CD4-positive, alpha-beta T cell treated with Interferon gamma for 1 hour (primary cell): Measurements from ENCODE around the gene RGR.
A peak's percentile ranks its signal among the peaks of the same experiment; 100 is the strongest.

ENCODE experiments used
- DNase-seq: peaks from one replicate; pipeline ENCODE4 v3.0.0-alpha.2; 2020

Gene RGR, protein sequence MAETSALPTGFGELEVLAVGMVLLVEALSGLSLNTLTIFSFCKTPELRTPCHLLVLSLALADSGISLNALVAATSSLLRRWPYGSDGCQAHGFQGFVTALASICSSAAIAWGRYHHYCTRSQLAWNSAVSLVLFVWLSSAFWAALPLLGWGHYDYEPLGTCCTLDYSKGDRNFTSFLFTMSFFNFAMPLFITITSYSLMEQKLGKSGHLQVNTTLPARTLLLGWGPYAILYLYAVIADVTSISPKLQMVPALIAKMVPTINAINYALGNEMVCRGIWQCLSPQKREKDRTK

DNA sequence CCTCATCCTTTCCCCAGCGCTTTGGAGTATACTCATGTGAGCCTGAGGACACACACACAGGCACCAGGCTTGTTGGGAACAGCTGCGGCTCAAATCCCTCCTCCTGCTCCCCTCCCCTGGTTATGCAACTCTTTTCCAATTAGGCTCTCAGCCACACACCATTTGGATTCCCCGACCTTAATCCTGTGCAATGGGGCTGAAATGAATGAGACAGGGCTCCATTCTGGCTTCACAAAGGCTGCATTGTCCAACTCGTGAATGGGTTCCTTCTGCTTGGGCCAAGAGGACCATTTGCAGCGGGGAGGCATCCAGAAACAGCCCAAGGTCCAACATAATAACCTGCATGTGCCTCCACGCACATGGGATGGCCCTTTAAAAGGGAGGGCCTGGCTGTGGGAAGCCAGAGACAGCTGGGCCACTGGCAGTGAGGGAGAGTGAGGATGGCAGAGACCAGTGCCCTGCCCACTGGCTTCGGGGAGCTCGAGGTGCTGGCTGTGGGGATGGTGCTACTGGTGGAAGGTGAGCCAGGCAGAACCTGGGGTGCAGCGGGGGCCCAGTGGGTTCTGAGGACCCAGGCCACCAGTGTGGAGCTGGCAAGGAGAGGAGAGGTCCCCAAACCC is at the start of gene RGR:
Gene RGR, plus strand, starts transcription at position 403 of the 620 bp plus-strand sequence. Its CDS starts 38 bp downstream, at position 441.
- no peak for DNase-seq

DNA sequence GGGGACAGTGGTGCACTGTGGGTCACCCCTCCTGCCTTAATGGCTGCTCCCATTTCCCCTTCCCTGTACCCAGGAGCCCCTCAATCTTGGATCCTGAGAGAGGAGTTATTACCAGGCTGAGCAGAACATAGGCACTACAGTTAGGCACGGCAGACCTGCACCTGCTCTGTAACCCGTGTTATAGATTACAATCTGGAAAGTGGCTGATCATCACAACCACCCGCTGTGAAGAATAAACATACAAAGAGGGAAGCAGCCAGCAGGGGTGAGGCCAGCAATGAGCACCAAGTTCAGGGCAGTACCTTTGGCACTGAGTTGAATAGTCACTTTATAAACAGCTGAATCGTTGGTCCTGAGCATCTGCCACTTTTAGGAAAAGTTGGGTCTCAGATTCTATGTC is 48.8 kb upstream of the RGR start:
- DNase-seq = no peak

DNA sequence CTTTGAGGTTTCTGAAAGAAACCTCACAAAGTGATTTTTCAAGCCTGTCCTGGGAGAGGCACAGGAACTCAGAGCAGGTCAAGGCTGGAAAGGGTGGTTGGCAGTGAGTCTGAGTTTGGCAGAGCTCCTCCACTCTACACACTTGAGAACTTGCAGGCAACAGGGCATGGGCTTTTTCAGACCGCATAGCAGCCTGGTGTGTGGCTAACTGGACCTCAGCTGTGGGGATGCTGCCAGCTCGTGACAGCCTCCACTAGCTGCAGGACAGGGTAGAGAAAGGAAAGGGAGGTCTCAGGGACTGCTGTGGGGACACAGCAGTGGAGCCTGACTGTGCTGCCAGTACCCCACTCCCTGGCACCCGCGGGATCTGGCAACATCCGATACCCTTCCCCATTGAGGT is 47.9 kb upstream of the RGR start:
- DNase-seq = no peak

DNA sequence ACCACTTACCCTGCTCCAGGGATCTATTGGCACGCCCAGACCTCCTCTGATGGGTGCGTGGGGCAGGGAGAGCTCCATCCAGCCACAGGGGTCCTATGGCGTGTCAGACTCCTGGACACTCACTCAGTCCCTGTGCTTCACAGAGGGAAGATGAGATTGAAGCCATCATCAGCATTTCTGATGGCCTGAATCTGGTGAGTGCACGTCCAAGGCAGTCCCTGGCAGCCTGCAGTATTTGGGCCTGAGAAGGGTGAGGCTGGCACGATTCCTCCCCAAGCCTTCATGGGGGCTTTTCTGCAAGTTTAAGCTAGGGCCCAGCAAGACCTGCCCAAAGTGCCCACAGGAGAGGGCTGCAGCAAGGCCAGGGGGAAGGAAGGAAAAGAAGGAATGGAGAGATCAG is 47.2 kb upstream of the RGR start:
- DNase-seq = no peak

DNA sequence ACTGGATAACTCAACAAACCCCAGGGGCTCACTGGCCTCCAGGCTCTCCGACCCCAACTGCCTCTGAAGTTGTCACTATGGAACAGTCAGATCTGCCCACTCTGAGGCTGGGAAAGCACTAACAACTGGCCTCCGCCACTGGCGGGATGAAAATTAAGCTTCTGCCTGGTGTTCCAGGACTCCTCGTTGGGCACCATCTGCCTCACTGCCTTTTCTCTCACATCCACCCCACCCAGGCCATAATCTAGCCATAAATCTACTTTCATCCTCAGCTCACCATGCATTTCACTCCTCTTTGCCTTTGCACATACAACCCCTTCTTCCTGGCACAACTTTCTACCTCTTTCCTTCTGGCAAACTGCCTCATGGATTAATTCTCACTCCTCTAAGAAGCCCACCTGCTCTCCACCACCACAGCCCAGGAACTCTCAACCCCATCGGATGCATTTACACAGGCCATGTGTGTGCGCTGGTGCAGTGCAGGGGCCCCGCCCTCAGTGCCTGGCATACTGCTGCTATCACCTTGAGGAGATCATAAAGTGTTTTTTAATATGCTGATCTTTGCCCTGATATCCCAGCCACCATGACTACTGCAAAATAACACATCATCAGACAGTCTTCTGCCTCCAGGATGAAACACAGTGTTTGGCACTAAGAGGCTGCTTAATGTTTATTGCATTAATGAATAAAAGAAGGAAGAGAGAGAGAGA is 46.5 kb upstream of the RGR start:
- no peak for DNase-seq

DNA sequence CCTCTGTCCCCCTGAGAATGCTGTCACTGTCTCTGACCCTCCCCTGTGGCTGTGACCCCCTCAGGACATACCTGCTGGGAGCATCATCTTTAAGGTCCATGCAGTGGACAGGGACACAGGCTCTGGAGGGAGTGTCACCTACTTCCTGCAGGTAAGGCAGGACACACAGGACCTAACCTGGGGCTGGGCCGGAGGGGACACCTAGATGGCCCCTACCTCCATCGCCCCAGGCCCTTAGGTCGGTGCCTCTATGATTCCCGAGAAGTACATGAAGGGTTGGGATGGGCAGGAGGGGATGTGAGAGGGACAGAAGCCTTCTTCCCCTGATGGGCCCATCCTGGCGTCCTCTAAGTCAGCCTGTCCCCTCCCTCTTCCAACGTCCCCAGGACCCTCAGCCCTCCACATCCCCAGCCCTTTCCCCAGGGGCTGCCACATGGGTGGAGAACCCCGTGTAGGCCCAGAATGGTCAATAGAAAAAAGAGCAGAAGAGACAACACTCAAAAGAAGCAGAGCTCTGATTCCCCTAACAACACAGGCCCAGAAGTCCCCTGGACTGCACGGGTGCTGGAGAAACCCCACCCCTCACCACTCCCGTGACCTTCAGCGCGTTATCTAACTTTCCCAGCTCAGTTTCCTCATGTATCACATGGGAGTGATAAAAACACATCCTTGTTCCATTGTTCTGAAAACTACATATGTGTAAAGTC is 44.2 kb upstream of the RGR start:
- DNase-seq = no peak

DNA sequence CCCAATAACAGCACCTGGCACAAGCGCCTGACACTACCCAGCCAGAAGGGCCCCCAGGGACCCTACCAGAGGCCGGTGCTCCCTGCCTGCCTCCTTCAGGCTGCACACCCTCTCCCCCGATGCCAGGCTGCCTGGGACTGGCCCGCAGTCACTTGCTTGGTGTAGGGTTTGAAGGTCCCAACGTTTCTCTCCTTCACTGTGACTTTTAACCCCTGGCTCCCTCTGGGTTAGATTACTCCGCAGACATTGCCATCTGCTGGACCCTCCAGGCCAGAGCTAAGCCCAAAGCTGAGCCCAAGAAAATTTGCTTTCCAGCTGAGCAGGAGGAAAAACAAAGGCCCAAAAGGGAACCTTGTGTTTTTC is 43.6 kb upstream of the RGR start:
- no peak for DNase-seq

DNA sequence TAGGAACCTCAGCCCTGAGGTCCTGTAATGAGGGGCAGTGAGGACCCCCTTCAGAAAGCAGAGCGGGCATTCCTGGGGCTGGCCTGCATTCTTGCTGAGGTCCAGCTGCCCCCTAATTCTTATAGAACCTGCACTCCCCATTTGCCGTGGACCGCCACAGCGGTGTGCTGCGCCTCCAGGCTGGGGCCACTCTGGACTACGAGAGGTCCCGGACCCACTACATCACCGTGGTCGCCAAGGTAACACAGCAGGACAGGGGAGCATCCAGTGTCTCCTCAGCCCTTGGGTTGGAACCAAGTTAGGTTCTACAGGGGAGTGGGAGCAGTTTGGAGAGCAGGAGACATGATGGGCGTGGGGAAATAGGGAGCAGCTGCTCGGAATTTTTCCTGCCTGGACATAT is 43.2 kb upstream of the RGR start:
- no peak for DNase-seq

DNA sequence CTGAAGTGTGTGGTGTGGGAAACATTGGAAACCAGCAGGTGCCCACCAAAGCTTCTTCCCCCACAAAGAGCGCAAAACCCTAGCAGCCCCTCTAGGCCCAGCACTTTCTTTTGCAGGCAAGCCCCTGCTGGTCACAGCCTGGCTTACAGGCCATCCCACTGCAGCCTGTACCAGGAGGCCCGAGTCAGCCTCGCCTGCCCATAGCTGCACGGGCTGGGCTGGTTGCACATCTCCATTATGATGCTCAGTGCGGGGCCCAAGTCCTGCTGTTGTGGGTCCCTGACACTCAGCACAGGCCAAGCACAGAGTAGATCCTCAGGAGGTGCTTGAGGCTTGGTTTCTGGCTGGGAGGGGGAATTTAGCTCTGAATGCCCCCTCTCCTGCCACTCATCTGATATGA is 42.5 kb upstream of the RGR start:
- DNase-seq = no peak

DNA sequence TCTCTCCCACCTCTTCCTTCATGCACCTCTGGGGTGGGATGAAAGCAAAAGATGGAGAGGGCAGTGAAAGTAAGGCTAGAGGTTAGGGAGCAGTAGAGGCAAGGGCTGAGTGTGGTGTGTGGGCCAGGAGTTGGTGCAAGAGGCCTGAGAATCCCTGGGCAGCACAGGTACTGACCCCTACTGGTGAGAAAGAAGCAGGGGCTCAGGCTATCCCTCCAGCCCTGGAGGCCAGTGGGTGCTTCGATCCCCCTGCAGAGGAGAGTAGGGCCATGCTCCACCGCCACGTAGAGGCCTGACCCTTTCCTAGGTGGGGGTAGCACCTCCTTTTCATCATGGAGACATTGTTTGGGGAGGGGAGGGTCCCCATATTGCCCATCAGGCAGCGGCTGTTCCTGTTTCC is 40.7 kb upstream of the RGR start:
- no peak for DNase-seq

DNA sequence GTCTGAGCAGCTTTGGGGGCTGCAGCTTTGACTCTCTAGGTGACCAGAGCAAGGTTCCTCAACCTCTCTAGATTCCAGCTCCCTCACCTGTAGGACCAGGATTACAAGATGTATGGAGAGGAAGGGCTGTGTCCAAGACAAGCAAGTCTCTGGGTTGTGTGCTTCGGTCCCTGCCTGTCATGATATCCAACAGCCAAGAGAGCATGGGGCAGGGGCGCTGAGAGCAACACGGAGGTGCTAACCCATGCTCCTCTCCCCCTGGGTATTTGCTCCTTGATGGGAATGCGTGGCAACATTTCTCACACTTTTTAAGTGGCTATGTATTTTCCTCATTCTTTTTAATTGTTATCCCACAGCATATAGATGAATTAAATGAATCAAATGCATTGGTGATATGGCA is 40.2 kb upstream of the RGR start:
- no peak for DNase-seq

DNA sequence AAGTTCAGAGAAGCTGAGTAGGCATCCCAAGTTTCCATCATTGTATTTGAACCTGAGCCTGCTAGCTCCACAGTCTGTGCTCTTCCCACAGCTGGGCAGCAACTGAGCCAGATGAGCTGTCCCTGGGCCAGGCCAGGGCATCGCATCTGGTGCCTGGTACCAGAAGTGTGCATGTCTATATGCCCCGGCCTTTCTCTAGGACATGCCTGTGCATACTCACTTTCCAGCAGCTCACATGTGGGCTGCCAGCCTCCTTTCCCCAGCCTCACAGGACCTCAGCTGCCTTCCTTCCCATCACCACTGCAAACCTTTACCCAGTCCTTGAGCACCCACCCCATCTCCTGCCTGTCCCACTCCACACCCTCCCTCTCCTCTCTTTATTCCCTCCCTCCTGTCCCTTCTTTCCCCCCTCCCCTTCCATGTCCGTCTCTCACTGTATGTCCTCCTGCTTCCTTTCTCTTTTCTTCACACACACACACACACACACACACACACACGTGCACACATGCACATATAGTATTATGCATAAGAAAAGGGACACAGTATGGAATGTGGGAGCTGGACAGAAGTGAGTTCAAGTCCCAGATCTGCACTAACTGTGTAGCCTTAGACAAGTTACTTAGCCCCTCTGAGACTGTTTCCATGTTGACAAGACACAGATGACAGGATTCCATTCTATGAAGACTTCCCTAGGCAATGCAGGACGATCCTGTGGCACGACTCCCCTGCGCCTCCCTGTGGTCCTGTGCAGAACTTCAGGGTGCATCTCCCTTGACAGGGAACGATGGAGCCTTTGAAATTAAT is 39.6 kb upstream of the RGR start:
- peak; percentile 51 for DNase-seq

DNA sequence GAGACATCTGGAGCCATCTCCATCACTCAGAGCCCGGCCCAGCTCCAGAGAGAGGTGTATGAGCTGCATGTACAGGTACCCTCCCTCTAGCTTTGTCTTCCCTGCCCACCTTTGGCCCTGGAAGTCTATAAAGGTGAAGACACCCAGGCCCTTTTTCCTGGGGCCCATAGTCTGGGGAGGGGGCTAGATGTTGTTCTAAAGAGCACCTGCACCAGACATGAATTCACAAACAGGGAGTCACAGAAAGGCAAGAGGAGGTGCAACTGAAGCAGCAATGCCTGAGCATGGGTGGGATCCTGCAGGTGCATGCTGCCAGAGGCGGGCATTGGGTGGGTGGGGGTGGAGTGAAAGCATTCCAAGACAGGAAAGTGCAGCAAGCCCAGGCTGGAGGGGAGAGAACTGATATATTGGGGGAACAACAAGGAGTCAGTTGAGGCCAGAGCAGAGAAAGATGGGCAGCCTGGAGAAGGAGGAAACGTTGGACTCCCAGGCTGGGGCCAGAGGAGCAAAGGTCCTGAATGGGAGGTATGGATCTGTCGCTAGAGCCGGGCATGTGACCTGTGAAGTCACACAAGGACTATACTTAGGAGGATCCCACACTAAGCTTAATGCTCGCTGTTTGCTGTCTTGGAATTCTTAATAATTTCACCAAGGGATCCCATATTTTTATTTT is 38.9 kb upstream of the RGR start:
- DNase-seq = no peak

DNA sequence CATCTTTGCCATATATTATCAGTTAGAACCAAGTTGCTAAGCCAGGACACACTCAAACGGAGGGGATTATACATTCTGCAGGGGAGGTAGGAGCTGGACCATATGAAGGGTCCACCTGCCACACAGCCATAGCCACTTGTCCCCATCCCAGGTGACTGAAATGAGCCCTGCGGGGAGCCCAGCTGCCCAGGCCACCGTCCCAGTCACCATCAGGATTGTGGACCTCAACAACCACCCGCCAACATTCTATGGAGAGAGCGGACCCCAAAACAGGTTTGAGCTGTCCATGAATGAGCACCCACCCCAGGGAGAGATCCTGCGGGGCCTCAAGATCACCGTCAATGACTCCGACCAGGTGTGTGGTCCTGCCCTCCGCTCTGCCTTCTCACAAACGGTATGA is 36.8 kb upstream of the RGR start:
- DNase-seq = no peak

DNA sequence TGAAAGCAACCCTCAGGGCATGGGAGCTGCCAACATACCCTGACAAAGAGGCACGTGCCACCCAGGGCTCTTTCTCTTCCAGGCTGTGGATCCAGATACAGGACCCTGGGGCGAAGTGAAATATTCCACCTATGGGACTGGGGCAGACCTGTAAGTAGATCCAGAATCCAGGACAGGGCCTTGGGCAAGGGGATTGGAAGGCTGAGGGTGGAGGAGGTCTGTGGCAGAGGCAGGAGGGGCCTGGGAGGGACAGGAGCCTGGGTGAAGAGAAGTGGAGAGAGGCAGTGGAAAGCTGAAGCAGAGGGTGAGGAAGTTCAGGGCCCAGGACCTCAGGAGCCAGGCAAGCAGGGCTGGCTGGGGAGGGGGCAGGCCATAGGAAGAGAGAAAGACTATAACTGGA is 33.3 kb upstream of the RGR start:
- no peak for DNase-seq

DNA sequence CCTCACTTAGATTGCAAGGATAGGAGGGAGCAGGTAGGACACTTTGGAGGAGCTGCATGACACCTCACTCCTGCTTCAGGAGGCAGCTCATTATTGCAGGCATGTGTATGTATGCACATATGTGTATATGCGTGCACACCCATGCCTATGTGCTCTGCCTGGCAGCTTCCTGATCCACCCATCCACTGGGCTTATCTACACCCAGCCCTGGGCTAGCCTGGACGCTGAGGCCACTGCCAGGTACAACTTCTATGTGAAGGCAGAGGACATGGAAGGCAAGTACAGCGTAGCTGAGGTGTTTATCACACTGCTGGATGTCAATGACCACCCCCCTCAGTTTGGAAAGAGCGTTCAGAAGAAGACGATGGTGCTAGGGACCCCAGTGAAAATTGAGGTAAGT is 32.8 kb upstream of the RGR start:
- no peak for DNase-seq

DNA sequence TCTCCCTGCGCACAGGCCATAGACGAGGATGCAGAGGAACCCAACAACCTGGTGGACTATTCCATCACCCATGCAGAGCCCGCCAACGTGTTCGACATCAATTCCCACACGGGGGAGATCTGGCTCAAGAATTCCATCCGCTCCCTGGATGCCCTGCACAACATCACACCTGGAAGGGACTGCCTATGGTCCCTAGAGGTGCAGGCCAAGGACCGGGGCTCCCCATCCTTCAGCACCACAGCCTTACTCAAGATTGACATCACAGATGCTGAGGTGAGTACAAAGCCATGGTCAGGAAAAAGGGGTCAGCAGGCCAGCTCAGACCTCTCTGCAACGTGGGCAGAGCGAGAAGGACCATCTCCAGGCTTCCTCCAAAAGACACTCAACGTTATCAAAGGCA is 31.8 kb upstream of the RGR start:
- no peak for DNase-seq

DNA sequence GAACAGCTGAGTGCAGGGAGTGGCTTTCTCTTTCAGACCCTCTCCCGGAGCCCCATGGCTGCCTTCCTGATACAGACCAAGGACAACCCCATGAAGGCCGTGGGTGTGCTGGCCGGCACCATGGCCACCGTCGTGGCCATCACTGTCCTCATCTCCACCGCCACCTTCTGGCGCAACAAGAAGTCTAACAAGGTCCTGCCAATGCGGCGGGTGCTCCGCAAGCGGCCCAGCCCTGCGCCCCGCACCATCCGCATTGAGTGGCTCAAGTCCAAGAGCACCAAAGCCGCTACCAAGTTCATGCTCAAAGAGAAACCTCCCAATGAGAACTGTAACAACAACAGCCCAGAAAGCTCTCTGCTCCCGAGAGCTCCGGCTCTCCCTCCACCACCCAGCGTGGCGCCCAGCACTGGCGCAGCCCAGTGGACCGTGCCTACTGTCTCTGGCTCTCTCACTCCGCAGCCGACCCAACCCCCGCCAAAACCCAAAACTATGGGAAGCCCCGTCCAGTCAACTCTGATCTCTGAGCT is 30.7 kb upstream of the RGR start:
- no peak for DNase-seq

DNA sequence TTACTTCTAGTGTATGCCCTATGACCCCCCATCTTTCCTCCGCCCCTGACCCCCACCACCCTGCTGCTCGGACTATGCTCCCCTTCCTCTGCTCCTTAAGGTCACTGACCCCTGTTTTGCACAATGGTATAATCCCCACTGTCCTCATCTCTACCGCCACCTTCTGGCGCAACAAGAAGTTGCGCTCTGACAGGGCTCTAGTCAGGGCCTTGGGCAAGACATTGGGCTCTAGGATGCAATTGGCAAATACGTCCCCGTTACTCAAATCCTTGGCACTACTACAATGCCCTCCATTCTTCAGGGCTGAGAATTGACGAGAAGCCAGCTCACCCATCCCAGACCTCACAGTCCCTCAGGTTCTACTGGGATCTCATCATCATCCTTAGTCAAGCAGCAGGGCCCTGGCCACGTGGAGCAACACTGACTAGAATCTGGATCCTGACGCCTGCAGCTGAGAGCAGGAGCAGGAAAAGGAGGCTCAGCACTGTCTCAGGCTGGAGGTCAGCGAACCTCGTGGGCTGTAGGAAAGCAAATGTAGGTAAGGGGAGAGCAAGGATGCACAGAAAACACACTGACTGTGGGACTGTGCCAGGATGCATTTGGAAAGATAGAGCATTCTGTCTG is 30.1 kb upstream of the RGR start:
- no peak for DNase-seq

DNA sequence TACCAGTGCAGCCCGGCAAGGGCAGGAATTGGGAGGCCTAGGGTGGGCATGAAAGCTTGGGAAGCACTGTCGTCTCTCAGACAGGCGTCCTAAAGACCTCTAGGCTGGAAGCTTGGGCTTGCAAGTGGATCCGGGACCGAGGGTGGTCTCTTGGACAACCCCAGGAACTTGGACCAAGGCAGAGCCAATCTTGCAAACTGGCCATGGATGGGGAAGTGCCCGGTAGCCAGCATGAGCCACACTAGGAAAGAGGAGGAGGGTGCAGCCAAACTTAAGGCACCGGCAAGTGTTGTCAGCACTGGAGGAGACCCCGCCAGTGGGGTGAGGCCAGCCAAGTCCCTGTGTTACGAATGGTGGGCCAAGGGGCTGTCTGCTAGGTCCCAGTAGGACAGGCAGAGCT is 28.0 kb upstream of the RGR start:
- DNase-seq = no peak

DNA sequence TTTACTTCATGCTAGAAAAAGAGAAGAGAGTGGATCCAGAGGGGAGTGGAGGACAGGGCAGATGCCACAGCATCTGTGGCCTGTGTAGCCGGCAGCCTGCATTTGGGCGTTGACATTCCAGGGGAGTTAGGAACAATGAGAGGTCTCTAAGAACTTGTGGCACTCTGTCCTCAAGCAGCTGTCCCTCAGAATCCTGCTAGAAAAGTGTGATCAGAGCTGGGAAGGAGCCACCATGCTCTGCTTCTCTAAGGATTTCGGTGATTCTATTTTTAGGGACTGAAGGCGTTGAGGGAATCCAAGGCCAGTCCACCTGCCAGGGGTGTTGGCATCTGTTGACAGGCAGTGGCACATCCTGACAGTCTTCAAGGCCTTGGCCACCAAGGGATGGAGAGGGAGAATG is 27.1 kb upstream of the RGR start:
- no peak for DNase-seq

DNA sequence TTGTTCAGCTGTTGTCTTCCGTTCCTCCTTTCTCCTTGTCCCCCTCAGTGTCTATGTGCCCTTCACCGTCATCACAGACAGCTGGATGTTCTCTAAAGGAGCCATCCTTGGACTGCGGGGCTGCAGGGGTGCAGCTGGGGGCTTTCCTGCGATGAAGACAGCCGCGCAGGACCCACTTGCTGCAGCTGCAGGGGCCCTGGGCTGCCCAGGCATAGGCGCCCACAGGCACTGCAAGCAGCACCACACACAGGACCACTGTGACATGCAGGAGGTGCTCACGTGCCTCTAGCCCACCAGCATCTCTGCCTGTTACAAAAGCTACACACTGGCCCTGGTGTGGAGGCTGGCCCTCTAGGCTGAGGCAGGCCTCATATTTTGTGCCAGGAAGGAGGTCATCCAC is 22.9 kb upstream of the RGR start:
- DNase-seq = no peak
